HepG2 (cell line): ENCODE data around the gene ZDHHC7. TPM values are rescaled to one million over a fixed set of nuclear protein-coding genes. Genes with fewer than 3 reads are reported as not detected.

Experiments
- ATAC-seq: fragments of 200-7000 bp; cut with Tn5 transposase; 3 replicates; pipeline ENCODE4 v1.9.1; 2020; ENCODE audit warnings: mild to moderate bottlenecking, moderate library complexity
- BruUV-seq: library from RNA; stranded (reverse); fragments of 400-500 nt; replicated peaks from 2 replicates; lab custom pipeline; 2021; lab: Mats Ljungman, UMichigan
- CTCF ChIA-PET: fragments of 300-600 bp; formaldehyde crosslinking; extraction: SDS; loops from one replicate; lab custom pipeline; 2021; ENCODE audit warnings: low total read pairs, inconsistent platforms, low intra/inter-chr PET ratio; lab: Yijun Ruan, JAX
- POLR2A ChIA-PET: fragments of 350-600 bp; sonication (Branson Sonifier 250); formaldehyde crosslinking; loops from one replicate; lab custom pipeline; 2020; ENCODE audit warnings: antibody characterized with exemption, inconsistent platforms; lab: Yijun Ruan, JAX
- DNase-seq: peaks from one replicate; pipeline ENCODE4 v3.0.0-alpha.2; 2015; ENCODE audit warnings: low spot score
- FAIRE-seq: peaks from 3 replicates; lab custom pipeline; 2011; peaks lifted over from hg19 to GRCh38; lab: Jason Lieb, UNC
- H2AFZ ChIP-seq: one replicate; pipeline ENCODE4 v1.6.1; 2011; ENCODE audit warnings: low read length, inconsistent platforms
- H3K27ac ChIP-seq: fragments of 300-600 bp; 3 replicates; pipeline ENCODE4 v1.8.0; 2011; ENCODE audit warnings: mixed run types, mild to moderate bottlenecking, mixed read lengths, low read length, inconsistent platforms; ENCODE audit not compliant: insufficient read depth; ENCODE audit errors: extremely low read length
- H3K27me3 ChIP-seq, 2 experiments: fragments of 200-600 bp in 1 of 2; 2 replicates in 1 of 2; 3 replicates in 1 of 2; pipeline versions ENCODE4 v1.6.0 to v1.8.0; 2011; ENCODE audit warnings: low read length in 2 of 2, mild to moderate bottlenecking in 2 of 2, moderate library complexity in 2 of 2, inconsistent platforms in 1 of 2; ENCODE audit not compliant: insufficient read depth in 2 of 2, control insufficient read depth in 1 of 2
- H3K36me3 ChIP-seq, 2 experiments: fragments of 200-600 bp in 1 of 2; replicated peaks in 1 of 2; 2 replicates in 1 of 2; 3 replicates in 1 of 2; pipeline versions ENCODE4 v1.5.1 to v1.8.0; 2011; ENCODE audit warnings: low read length in 2 of 2, inconsistent platforms in 1 of 2; ENCODE audit not compliant: insufficient read depth in 2 of 2, control insufficient read depth in 1 of 2
- H3K4me1 ChIP-seq: 2 replicates; pipeline ENCODE4 v1.5.1; 2012; ENCODE audit warnings: low read length, inconsistent platforms; ENCODE audit not compliant: insufficient read depth
- H3K4me2 ChIP-seq: 2 replicates; pipeline ENCODE4 v1.6.0; 2011; ENCODE audit warnings: low read depth, low read length, inconsistent platforms
- H3K4me3 ChIP-seq, 3 experiments: fragments of 200-600 bp in 1 of 3; sonication (generic), shearing (Covaris generic) in 1 of 3; replicated peaks in 1 of 3; 2 replicates each; pipeline ENCODE4 v1.5.1; 2011 to 2016; ENCODE audit warnings: low read length in 3 of 3, inconsistent platforms in 2 of 3, low read depth in 2 of 3, mild to moderate bottlenecking in 2 of 3, control low read depth in 1 of 3, mixed read lengths in 1 of 3; ENCODE audit not compliant: insufficient read depth in 1 of 3
- H3K79me2 ChIP-seq: one replicate; pipeline ENCODE4 v1.6.1; 2011; ENCODE audit warnings: low read length, inconsistent platforms; ENCODE audit not compliant: insufficient read depth
- H3K9ac ChIP-seq: 2 replicates; pipeline ENCODE4 v1.6.0; 2011; ENCODE audit warnings: mild to moderate bottlenecking, low read depth, low read length, inconsistent platforms; ENCODE audit not compliant: insufficient read depth
- H3K9me3 ChIP-seq: 2 replicates; pipeline ENCODE4 v1.5.1; 2012; ENCODE audit warnings: mild to moderate bottlenecking, low read length
- H4K20me1 ChIP-seq: 2 replicates; pipeline ENCODE4 v1.6.0; 2011; ENCODE audit warnings: inconsistent platforms, mild to moderate bottlenecking, low read length, moderate library complexity; ENCODE audit not compliant: insufficient read depth
- NAIF1 ChIP-seq: sonication (generic); formaldehyde crosslinking; IDR thresholded peaks from 2 replicates; pipeline ENCODE4 v1.5.0; 2020; ENCODE audit warnings: mild to moderate bottlenecking, missing genetic modification reagents, borderline replicate concordance
- WGBS: methylation state at CpG from one replicate; pipeline ENCODE4 v1.1.6; 2017; ENCODE audit warnings: low lambda C conversion rate; 5-methylcytosine and 5-hydroxymethylcytosine counted together
- in situ Hi-C: cut with HindIII; loops from 2 replicates; pipeline ENCODE4 v1.10.0; 2017; ENCODE audit warnings: low pct_unique_long_range_greater_than_20kb; ENCODE audit not compliant: extremely low pct_ligation_motif_present
- intact Hi-C: fragments of 100-400 bp; cut with micrococcal nuclease; formaldehyde crosslinking; loops from one replicate; pipeline ENCODE4 v1.10.0; 2022; ENCODE audit not compliant: unreplicated experiment
- polyA plus RNA-seq, 8 experiments: library from polyadenylated mRNA; depleted of rRNA in 3 of 8; stranded (reverse) in 7 of 8; unstranded in 1 of 8; fragments of >200 nt; fragmentation: Illumina TruSeq in 4 of 8; extraction: Trizol in 4 of 8; gene quantifications; 2 replicates each; pipeline versions ENCODE4 v1.2.1 to v1.2.3, GENCODE V29; 2011 to 2016; ENCODE audit warnings: low read depth in 4 of 8, missing spikeins in 1 of 8, mixed read lengths in 1 of 8; ENCODE audit not compliant: insufficient read depth in 1 of 8
- total RNA-seq, 5 experiments: library from RNA; depleted of rRNA; stranded (reverse); fragments of >200 nt; fragmentation: Illumina TruSeq; extraction: Trizol; gene quantifications; 2 replicates each; pipeline ENCODE4 v1.2.3, GENCODE V29; 2016; ENCODE audit warnings: low read depth in 1 of 5
- TF ChIP-seq, protein P1 (sequence below): sonication (generic); formaldehyde crosslinking; IDR thresholded peaks from 2 replicates; pipeline ENCODE4 v1.4.0; 2020; ENCODE audit warnings: mild to moderate bottlenecking, missing genetic modification reagents, borderline replicate concordance

Gene ZDHHC7
- total and polyA plus RNA-seq, 2 of the 13 experiments (the other 11 are each of a cell fraction or from before 2014, with no cell fraction given) = 46.8 to 67.6 TPM

DNA sequence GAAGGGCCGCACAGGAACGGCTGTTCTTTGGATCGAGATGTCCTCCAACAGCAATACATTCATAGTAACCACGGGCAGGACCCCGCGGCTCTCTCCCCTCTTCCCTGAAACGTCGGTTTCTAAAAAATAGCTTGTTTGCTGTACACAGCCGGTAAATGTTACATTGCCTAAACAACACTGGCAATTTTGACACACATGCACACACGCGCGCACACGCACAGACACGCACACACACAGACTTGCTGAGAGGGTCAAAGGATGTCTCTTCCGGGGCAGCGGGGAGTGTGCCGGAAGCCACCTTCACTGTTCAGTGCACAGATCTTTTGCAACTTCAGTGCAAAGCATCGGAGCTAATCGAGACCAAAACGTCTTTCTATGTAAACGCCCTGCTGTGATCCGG, 35.8 kb downstream of the ZDHHC7 start:
- DNase-seq = no peak
- BruUV-seq = TSS peak; percentile 47
- peaks cover 20 to 49% of the 10 kb centered on the region in 2 experiments for H3K36me3 ChIP-seq
- H3K27ac ChIP-seq = peak overlapping the region; percentile 80
- H3K4me3 ChIP-seq = no peak overlapping the region
- in situ Hi-C loops = no loop called here
- ChIA-PET CTCF (no interaction called here), POLR2A (interaction anchor here (1.0 to 1.8 kb wide), 3 partner anchors 23 to 35 kb away, joined by 3 to 8 read pairs (median 6); partner anchors contain the start of gene ZDHHC7)
- no peak overlapping the region for H2AFZ ChIP-seq
- no peaks in the 10 kb centered on the region for H3K27me3 ChIP-seq
- WGBS = 98% methylated on average over 21 of the region's 22 CpGs
- TF ChIP-seq, protein P1, sequence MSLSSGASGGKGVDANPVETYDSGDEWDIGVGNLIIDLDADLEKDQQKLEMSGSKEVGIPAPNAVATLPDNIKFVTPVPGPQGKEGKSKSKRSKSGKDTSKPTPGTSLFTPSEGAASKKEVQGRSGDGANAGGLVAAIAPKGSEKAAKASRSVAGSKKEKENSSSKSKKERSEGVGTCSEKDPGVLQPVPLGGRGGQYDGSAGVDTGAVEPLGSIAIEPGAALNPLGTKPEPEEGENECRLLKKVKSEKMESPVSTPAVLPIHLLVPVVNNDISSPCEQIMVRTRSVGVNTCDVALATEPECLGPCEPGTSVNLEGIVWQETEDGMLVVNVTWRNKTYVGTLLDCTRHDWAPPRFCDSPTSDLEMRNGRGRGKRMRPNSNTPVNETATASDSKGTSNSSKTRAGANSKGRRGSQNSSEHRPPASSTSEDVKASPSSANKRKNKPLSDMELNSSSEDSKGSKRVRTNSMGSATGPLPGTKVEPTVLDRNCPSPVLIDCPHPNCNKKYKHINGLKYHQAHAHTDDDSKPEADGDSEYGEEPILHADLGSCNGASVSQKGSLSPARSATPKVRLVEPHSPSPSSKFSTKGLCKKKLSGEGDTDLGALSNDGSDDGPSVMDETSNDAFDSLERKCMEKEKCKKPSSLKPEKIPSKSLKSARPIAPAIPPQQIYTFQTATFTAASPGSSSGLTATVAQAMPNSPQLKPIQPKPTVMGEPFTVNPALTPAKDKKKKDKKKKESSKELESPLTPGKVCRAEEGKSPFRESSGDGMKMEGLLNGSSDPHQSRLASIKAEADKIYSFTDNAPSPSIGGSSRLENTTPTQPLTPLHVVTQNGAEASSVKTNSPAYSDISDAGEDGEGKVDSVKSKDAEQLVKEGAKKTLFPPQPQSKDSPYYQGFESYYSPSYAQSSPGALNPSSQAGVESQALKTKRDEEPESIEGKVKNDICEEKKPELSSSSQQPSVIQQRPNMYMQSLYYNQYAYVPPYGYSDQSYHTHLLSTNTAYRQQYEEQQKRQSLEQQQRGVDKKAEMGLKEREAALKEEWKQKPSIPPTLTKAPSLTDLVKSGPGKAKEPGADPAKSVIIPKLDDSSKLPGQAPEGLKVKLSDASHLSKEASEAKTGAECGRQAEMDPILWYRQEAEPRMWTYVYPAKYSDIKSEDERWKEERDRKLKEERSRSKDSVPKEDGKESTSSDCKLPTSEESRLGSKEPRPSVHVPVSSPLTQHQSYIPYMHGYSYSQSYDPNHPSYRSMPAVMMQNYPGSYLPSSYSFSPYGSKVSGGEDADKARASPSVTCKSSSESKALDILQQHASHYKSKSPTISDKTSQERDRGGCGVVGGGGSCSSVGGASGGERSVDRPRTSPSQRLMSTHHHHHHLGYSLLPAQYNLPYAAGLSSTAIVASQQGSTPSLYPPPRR (CRISPR knock-in tag) = no peak
- TF ChIP-seq NAIF1 = 0 out of 2 replicates have a peak, but pooled peaks have one; percentile 23
- no peak overlapping the region for H3K4me2 ChIP-seq
- intact Hi-C loops = no loop called here
- H3K79me2 ChIP-seq = no peaks in the 10 kb centered on the region
- peaks cover 3% of the 10 kb centered on the region; the same call in 1 of the 2 replicates for H4K20me1 ChIP-seq
- H3K4me1 ChIP-seq = peaks cover 39% of the 10 kb centered on the region
- no peak overlapping the region for H3K9ac ChIP-seq
- no peaks in the 10 kb centered on the region for H3K9me3 ChIP-seq
- FAIRE-seq = peak; percentile 4
- no peak for ATAC-seq
